ENCODE results near the gene KRTAP12-3.

- TF ChIP-seq POLR2AphosphoS5 (IDR thresholded peaks at IDR 0.05) (no peak), CTCF (IDR thresholded peaks at IDR 0.05) (no peak), POLR2A (IDR thresholded peaks at IDR 0.05) (no peak)
These were observed 10.5 kb upstream of the KRTAP12-3 start for GRCh38 chr21:44647222-44647552.
